Activated naive CD8-positive, alpha-beta T cell (primary cell): Measurements from ENCODE around the gene MARCHF5.

Experiments
- H3K27ac Mint-ChIP-seq: one replicate; pipeline ENCODE4 v1.8.0; 2021; ENCODE audit warnings: mixed read lengths
- H3K27me3 Mint-ChIP-seq: one replicate; pipeline ENCODE4 v1.8.0; 2021; ENCODE audit warnings: mixed read lengths
- H3K36me3 Mint-ChIP-seq: one replicate; pipeline ENCODE4 v1.8.0; 2021; ENCODE audit warnings: mixed read lengths
- H3K4me1 Mint-ChIP-seq: one replicate; pipeline ENCODE4 v1.8.0; 2021; ENCODE audit warnings: low read depth, mixed read lengths
- H3K4me3 Mint-ChIP-seq: one replicate; pipeline ENCODE4 v1.8.0; 2021; ENCODE audit warnings: mild to moderate bottlenecking, mixed read lengths
- H3K9me3 Mint-ChIP-seq: one replicate; pipeline ENCODE4 v1.8.0; 2021; ENCODE audit warnings: low read depth, mixed read lengths

MARCHF5 gene, protein sequence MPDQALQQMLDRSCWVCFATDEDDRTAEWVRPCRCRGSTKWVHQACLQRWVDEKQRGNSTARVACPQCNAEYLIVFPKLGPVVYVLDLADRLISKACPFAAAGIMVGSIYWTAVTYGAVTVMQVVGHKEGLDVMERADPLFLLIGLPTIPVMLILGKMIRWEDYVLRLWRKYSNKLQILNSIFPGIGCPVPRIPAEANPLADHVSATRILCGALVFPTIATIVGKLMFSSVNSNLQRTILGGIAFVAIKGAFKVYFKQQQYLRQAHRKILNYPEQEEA

GRCh38 chr10:92290837-92291615 is at the start of gene MARCHF5, which contains the start of gene CPEB3:
MARCHF5 (plus strand) TSS chr10:92291167; CDS start chr10:92291495, 328 bp downstream.
CPEB3 (minus strand) TSS chr10:92291078; CDS start chr10:92240350, 50,728 bp downstream.
- Mint-ChIP-seq H3K4me3 (peak within 1 kb of the TSS; percentile 94), H3K27me3 (no peaks in the 10 kb centered on the region), H3K9me3 (no peaks in the 10 kb centered on the region), H3K27ac (peak within 1 kb of the TSS; percentile 82), H3K36me3 (peaks cover 5% of the 10 kb centered on the region), H3K4me1 (peaks cover 28% of the 10 kb centered on the region)

DNA sequence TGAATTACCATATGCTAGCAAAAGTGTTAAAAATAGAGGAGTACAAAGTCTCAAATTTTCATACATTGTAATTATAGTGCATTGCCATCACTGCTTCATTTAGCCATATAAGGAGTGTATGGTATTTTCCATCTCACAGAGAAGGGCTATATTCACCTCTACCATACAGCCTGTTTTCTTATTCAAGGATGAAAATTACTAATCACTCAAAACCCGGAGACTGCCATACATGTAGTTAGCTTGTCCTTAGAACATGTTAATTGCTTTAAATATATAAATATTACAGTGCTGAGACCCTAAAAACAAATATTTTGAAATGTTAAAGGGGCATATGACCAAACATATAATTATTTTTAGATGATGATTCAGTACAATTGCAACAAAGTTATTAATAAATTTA is 49.5 kb upstream of the MARCHF5 start:
- no peaks in the 10 kb centered on the region for H3K9me3 Mint-ChIP-seq
- no peaks in the 10 kb centered on the region for H3K27me3 Mint-ChIP-seq
- H3K4me1 Mint-ChIP-seq, result peaks cover 35% of the 10 kb centered on the region
- no peaks in the 10 kb centered on the region for H3K36me3 Mint-ChIP-seq
- no peak overlapping the region for H3K27ac Mint-ChIP-seq
- H3K4me3 Mint-ChIP-seq, result peak overlapping the region; percentile 94

DNA sequence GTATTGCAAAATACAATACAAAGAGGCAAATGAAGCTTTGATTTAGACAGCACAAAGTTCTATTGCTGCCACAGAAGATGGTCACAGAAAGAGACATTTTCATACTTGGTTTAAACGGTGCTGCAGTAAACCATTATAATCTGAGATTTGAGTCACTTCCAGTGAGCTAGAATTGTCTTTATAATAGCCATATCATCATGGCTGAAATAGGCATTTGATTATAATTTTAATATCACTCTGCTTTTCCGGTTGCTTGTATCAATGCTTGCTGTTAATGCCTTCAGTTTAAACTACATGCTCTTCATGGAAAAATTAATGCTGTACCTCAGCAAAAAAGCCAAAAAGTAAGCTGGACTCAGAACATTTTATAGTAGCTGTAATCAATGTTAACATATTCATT is 48.6 kb upstream of the MARCHF5 start:
- Mint-ChIP-seq H3K27ac (no peak overlapping the region), H3K4me3 (peak overlapping the region; percentile 92), H3K27me3 (no peaks in the 10 kb centered on the region), H3K36me3 (no peaks in the 10 kb centered on the region), H3K4me1 (peaks cover 35% of the 10 kb centered on the region), H3K9me3 (no peaks in the 10 kb centered on the region)

GRCh38 chr10:92242910-92243671 is 47.9 kb upstream of the MARCHF5 start:
- Mint-ChIP-seq H3K4me1 (peaks cover 32% of the 10 kb centered on the region), H3K27me3 (no peaks in the 10 kb centered on the region), H3K9me3 (no peaks in the 10 kb centered on the region), H3K27ac (peak overlapping the region; percentile 71), H3K36me3 (no peaks in the 10 kb centered on the region), H3K4me3 (peak overlapping the region; percentile 92)

DNA sequence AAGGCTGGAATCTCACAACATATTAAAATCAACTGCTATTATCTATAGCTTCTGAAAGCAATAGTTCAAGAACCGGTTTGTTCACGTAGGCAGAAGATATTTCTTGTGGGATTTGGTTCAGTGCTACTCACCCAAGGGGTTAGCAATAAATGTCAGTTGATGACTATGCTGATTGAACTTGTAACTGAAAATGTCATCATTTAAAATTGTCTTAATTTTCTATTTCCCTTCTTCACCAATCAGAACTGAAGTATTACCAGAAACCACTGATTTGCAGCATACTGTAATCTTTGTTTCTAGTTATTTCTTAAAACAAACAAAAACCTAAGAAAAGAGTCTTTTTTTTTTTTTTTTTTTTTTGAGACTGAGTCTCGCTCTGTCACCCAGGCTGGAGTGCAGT is 46.2 kb upstream of the MARCHF5 start:
- Mint-ChIP-seq H3K27ac (no peak overlapping the region), H3K27me3 (no peaks in the 10 kb centered on the region), H3K9me3 (no peaks in the 10 kb centered on the region), H3K36me3 (no peaks in the 10 kb centered on the region), H3K4me3 (no peak overlapping the region), H3K4me1 (peaks cover 22% of the 10 kb centered on the region)

- H3K27me3 Mint-ChIP-seq, result no peaks in the 10 kb centered on the region
- H3K4me3 Mint-ChIP-seq, result no peak overlapping the region
- H3K27ac Mint-ChIP-seq, result no peak overlapping the region
- H3K36me3 Mint-ChIP-seq, result peaks cover 4% of the 10 kb centered on the region
- peaks cover under 1% of the 10 kb centered on the region for H3K4me1 Mint-ChIP-seq
- no peaks in the 10 kb centered on the region for H3K9me3 Mint-ChIP-seq
These were observed 42.4 kb upstream of the MARCHF5 start for GRCh38 chr10:92248566-92248965.

- Mint-ChIP-seq H3K4me1 (peaks cover 3% of the 10 kb centered on the region), H3K9me3 (no peaks in the 10 kb centered on the region), H3K4me3 (no peak overlapping the region), H3K27ac (no peak overlapping the region), H3K27me3 (no peaks in the 10 kb centered on the region), H3K36me3 (peaks cover 3% of the 10 kb centered on the region)
These were observed 27.6 kb upstream of the MARCHF5 start for GRCh38 chr10:92263396-92263795.

- Mint-ChIP-seq H3K27me3 (no peaks in the 10 kb centered on the region), H3K4me3 (no peak overlapping the region), H3K27ac (no peak overlapping the region), H3K9me3 (no peaks in the 10 kb centered on the region), H3K4me1 (peaks cover 3% of the 10 kb centered on the region), H3K36me3 (peaks cover 3% of the 10 kb centered on the region)
These were observed 26.7 kb upstream of the MARCHF5 start for GRCh38 chr10:92264249-92264648.

GRCh38 chr10:92265687-92266258 is 25.2 kb upstream of the MARCHF5 start:
- H3K9me3 Mint-ChIP-seq, result no peaks in the 10 kb centered on the region
- H3K27me3 Mint-ChIP-seq, result no peaks in the 10 kb centered on the region
- peaks cover 5% of the 10 kb centered on the region for H3K36me3 Mint-ChIP-seq
- H3K4me3 Mint-ChIP-seq, result no peak overlapping the region
- H3K4me1 Mint-ChIP-seq, result peaks cover 3% of the 10 kb centered on the region
- H3K27ac Mint-ChIP-seq, result no peak overlapping the region

DNA sequence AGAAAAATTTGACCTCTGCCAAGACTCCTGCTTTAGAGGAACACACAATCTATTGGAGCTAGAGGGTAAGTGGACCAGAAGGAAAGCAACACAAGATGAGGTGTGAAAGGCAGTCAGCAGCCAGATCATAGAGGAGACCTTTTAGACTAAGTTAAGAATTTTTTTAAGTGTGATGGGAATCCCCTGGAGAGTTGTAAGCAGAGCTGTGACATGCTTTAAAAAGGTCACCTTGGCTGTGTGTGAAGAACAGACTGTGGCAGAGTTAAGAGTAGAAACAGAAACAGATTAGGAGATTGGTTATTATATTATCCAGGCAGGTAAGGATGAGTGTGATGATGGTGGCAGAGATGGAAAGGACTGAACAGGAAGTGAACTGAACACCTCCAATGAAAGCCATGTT is 23.6 kb upstream of the MARCHF5 start:
- Mint-ChIP-seq H3K27ac (no peak overlapping the region), H3K4me3 (no peak overlapping the region), H3K27me3 (no peaks in the 10 kb centered on the region), H3K4me1 (peaks cover 3% of the 10 kb centered on the region), H3K36me3 (peaks cover 8% of the 10 kb centered on the region), H3K9me3 (no peaks in the 10 kb centered on the region)

- Mint-ChIP-seq H3K36me3 (peaks cover 8% of the 10 kb centered on the region), H3K27me3 (no peaks in the 10 kb centered on the region), H3K4me3 (no peak overlapping the region), H3K9me3 (no peaks in the 10 kb centered on the region), H3K4me1 (peaks cover 3% of the 10 kb centered on the region), H3K27ac (no peak overlapping the region)
These were observed 22.2 kb upstream of the MARCHF5 start for GRCh38 chr10:92268748-92269147.

- Mint-ChIP-seq H3K27ac (no peak overlapping the region), H3K36me3 (peaks cover 11% of the 10 kb centered on the region), H3K4me3 (no peak overlapping the region), H3K9me3 (no peaks in the 10 kb centered on the region), H3K4me1 (no peaks in the 10 kb centered on the region), H3K27me3 (no peaks in the 10 kb centered on the region)
These were observed 16.9 kb upstream of the MARCHF5 start for GRCh38 chr10:92274071-92274470.

DNA sequence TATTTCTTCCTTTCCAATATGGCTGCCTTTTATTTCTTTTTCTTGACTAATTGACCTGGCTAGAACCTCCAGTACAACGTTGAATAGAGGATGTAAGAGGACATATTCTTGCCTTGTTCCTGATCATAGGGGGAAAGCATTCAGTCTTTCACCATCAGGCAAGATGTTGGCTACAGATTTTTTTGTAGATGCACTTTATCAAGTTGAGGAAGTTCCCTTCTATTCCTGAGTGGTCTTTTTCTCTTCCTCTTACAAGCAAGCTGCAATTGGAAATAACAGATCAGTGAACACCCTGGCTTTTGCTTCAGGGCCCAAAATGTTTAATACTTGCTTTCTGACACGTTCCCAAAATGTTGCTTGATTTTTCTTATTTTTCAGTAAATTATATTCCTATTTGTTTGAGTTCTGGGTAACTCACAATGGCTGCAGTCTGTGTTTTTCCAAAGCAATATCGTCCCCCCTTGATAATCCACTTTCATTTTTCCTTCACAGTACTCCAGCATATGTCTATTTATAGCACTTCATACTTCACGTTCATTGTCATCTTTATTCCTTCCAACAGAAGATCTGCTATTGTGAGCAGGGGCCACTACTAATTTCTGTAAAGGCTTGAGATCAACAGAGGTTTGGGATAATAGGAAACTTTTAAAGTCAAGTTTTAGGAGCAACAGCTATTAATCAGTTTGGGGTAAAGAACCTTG is 11.8 kb upstream of the MARCHF5 start:
- H3K27ac Mint-ChIP-seq, result no peak overlapping the region
- H3K36me3 Mint-ChIP-seq, result peaks cover 11% of the 10 kb centered on the region

GRCh38 chr10:92284112-92284704 is 6.8 kb upstream of the MARCHF5 start:
- Mint-ChIP-seq H3K27me3 (no peaks in the 10 kb centered on the region), H3K36me3 (peaks cover 5% of the 10 kb centered on the region), H3K9me3 (no peaks in the 10 kb centered on the region), H3K27ac (no peak overlapping the region), H3K4me3 (no peak overlapping the region), H3K4me1 (peaks cover 9% of the 10 kb centered on the region)

More for the DNA sequence above, 11.8 kb upstream of the MARCHF5 start:
- Mint-ChIP-seq H3K4me1 (peaks cover 2% of the 10 kb centered on the region), H3K27me3 (no peaks in the 10 kb centered on the region), H3K4me3 (no peak overlapping the region), H3K9me3 (no peaks in the 10 kb centered on the region)
